Mesenteric fat pad (tissue), 1 donor: Measurements from ENCODE around the gene FAM53B. TPM values are rescaled to one million over a fixed set of nuclear protein-coding genes. Genes with fewer than 3 reads are reported as not detected.

Source experiments
- DNase-seq: peaks from one replicate; pipeline ENCODE4 v3.0.0-alpha.2; 2020; ENCODE audit warnings: low spot score
- total RNA-seq: library from RNA; stranded (reverse); fragmentation: NEBNext Ultra II Directional; extraction: Animal tissue kit (Norgen Biotek cat#: 25700); gene quantifications from one replicate; pipeline ENCODE4 v1.2.1, GENCODE V29; 2021
- donor health status: DM: yes; HTN: yes; CAD: no.

Gene FAM53B
- total RNA-seq, 1 donor from 2014 or later: 35.0 TPM

GRCh38 chr10:124709861-124710260 lies 34.3 kb downstream of the FAM53B start:
- DNase-seq: no peak

- DNase-seq: no peak
Measured at GRCh38 chr10:124708922-124709520, 35.2 kb downstream of the FAM53B start.

GRCh38 chr10:124708246-124708779 lies 35.9 kb downstream of the FAM53B start:
- DNase-seq: no peak

- DNase-seq: no peak
Measured at GRCh38 chr10:124707551-124707950, 36.6 kb downstream of the FAM53B start.

GRCh38 chr10:124707144-124707467 lies 37.1 kb downstream of the FAM53B start:
- no peak for DNase-seq

- no peak for DNase-seq
Measured at GRCh38 chr10:124706462-124707143, 37.6 kb downstream of the FAM53B start.

GRCh38 chr10:124705817-124706461 lies 38.2 kb downstream of the FAM53B start:
- no peak for DNase-seq

- no peak for DNase-seq
Measured at GRCh38 chr10:124705381-124705740, 38.8 kb downstream of the FAM53B start.

- no peak for DNase-seq
Measured at GRCh38 chr10:124704428-124705380, 39.5 kb downstream of the FAM53B start.

GRCh38 chr10:124703778-124704427 lies 40.3 kb downstream of the FAM53B start:
- DNase-seq: no peak

- no peak for DNase-seq
Measured at GRCh38 chr10:124703372-124703771, 40.8 kb downstream of the FAM53B start.

GRCh38 chr10:124701881-124702656 lies 42.1 kb downstream of the FAM53B start:
- no peak for DNase-seq

- DNase-seq: peak; percentile 94
Measured at GRCh38 chr10:124701435-124701834, 42.7 kb downstream of the FAM53B start.

- DNase-seq: no peak
Measured at GRCh38 chr10:124701038-124701365, 43.2 kb downstream of the FAM53B start.

- DNase-seq: no peak
Measured at GRCh38 chr10:124700293-124701037, 43.7 kb downstream of the FAM53B start.

- no peak for DNase-seq
Measured at GRCh38 chr10:124699471-124700292, 44.5 kb downstream of the FAM53B start.

- no peak for DNase-seq
Measured at GRCh38 chr10:124698545-124699469, 45.4 kb downstream of the FAM53B start.
